ENCODE measurements around the gene EVX2.

Gene EVX2

DNA sequence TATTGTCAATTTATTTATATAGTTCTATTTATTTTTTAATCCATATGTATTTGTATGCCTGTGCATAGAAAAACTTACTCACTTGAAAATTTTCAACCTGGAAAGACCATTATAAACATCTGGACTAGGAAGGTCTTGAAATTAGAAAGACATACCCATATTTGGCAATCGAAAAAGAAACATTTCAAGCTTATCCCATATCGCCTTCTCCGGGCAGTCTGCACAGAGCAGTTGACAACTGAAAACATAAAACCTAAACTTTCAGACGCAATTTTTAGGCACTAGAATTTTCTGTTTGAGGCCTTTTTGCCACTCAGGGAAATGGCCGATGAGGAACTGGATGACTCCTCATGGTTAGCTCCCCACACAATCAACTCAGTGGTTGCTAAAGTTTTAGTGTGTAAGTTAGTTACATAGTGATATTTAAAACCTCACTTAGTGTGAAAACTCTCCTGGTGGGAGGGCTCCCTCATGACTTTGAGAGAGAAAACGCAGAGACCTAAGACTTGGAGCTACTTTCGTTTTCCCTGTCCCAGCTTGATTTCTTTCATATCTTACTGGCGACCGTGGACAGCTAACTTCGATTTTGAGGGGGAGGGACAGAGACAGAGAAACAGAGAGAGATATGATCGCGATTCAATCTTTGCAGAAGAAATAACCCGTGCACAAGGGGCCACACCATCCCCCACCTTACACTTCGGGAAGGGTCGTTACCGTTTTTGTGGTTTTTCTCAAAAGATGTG is 12.7 kb upstream of the EVX2 start:
- no peak for DNase-seq (ENCODE audit: low read depth, low spot score)

GRCh38 chr2:176095421-176095820 is 11.7 kb upstream of the EVX2 start:
- DNase-seq (ENCODE audit: low read depth, low spot score) = no peak

DNA sequence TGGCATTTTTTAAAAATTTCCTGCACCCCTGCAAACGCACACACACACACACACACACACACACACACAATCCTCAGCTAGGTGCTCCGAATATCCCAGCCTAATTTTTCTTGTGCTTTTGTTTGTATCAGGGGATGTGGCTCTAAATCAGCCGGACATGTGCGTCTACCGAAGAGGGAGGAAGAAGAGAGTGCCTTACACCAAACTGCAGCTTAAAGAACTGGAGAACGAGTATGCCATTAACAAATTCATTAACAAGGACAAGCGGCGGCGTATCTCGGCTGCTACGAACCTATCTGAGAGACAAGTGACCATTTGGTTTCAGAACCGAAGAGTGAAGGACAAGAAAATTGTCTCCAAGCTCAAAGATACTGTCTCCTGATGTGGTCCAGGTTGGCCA is 10.6 kb upstream of the EVX2 start:
- no peak for DNase-seq (ENCODE audit: low read depth, low spot score)

DNA sequence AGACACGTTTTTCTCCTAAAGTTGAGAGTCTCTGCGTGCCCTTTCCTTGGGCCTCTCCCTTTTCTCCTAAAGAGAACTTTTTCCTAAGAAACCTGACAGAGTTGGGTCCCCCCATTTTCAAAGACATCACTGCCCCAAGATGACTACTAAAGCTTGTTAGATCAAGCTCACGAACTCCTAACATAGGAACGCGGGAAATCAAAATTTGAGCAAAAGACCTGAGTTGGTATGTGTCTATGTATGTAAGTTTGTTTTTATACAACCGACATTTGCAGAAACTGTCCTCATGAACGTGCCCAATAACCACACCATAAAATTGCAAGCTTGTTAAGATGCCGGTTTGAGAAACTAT is 10.1 kb upstream of the EVX2 start:
- no peak for DNase-seq (ENCODE audit: low read depth, low spot score)

DNA sequence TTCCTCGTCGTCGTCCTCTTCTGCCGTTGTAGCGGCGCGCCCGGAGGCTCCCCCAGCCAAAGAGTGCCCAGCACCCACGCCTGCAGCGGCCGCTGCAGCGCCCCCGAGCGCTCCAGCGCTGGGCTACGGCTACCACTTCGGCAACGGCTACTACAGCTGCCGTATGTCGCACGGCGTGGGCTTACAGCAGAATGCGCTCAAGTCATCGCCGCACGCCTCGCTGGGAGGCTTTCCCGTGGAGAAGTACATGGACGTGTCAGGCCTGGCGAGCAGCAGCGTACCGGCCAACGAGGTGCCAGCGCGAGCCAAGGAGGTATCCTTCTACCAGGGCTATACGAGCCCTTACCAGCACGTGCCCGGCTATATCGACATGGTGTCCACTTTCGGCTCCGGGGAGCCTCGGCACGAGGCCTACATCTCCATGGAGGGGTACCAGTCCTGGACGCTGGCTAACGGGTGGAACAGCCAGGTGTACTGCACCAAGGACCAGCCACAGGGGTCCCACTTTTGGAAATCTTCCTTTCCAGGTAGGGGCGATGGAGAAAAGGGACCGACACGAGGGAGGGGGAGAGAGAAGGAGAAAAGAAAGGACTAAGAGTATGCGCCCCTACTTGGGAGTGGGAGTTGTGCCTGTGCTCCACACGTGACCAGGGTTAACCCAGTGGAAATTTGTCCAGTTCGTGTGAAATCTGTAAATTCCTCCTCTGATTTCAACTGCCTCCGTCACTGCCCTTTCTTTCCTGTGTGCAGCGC is 9.6 kb upstream of the EVX2 start:
- no peak for DNase-seq (ENCODE audit: low read depth, low spot score)

- DNase-seq (ENCODE audit: low read depth, low spot score) = no peak
These were observed 8.7 kb upstream of the EVX2 start, which contains the start of gene HOXD13 for GRCh38 chr2:176092270-176093144. HOXD13 (plus strand) TSS chr2:176092721; CDS start chr2:176092891, 170 bp downstream.

DNA sequence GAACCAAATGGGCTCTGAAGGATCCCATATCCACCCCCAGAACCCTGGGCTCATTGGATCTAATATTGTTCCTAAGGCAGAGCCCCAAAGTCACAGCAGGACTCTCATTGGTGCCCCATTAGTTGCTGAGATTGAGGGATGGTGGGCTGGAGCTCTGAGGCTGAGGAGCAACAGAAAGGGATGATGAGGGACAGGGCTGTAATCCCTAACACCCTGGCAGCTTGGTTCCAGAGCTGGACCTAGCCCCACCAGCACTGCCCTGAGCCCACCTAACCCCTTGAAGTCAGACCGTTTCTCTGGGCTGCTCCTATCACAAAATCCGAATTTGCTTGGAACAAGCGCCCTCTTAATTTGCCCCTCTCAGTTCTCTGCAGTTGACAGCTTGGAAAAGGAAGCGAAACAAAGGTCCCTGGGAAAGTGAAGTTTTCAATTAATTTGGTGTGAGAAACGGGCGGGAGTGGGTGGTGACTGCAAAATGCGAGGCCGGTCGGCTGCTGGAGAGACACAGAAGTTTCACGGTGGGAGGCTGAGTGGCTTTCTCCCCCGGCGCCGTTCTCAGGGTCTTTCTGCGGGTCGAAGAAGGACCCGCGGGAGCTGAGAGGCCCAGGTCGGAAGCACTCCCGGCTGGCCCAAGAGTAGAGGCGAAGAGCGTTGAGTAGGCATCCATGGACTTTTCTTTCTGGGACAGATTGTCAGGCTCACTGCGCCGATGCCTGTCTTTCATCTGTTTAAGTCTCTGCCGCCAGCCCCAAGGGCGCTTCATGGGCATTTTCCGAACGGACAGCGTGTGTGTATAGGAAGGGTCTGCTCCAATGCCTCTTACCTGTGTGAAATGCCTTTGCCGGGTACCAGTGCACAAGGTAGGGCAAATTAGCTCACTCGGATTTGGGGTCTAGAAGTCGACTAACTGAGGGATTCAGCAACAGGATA is 7.8 kb upstream of the EVX2 start:
- no peak for DNase-seq (ENCODE audit: low read depth, low spot score)

- no peak for DNase-seq (ENCODE audit: low read depth, low spot score)
These were observed 7.1 kb upstream of the EVX2 start for GRCh38 chr2:176090862-176091261.

DNA sequence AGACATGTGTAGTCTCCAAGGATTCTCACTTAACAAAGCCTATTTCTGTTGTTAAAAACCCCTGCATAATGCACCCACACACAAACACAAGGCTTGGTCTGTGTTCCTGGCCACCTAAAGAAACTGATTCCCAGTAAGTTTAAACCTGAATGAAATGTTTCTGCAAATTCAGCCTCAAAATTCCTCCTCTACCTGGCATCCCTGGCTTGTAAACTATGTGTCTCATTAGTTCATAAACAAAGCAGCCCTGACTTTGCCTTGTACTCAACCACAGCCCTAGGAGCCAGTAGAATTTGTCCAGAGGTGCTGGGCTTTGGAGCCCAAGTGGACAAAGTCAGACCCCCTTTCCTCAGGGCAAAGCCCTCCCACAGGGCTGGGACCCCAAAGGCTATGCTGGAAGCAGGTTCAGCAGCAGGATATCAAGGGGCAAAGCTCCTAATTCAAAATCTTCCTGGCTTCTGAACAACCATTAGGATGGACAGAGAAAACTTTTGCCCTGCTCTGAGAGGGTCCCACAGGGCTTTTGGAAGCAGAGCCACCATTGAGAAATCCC is 6.2 kb upstream of the EVX2 start:
- DNase-seq (ENCODE audit: low read depth, low spot score) = no peak

- DNase-seq (ENCODE audit: low read depth, low spot score) = no peak
These were observed 5.4 kb upstream of the EVX2 start for GRCh38 chr2:176088937-176089842.

- no peak for DNase-seq (ENCODE audit: low read depth, low spot score)
These were observed 4.5 kb upstream of the EVX2 start for GRCh38 chr2:176088048-176088936.

- no peak for DNase-seq (ENCODE audit: low read depth, low spot score)
These were observed 3.7 kb upstream of the EVX2 start for GRCh38 chr2:176087330-176088047.

DNA sequence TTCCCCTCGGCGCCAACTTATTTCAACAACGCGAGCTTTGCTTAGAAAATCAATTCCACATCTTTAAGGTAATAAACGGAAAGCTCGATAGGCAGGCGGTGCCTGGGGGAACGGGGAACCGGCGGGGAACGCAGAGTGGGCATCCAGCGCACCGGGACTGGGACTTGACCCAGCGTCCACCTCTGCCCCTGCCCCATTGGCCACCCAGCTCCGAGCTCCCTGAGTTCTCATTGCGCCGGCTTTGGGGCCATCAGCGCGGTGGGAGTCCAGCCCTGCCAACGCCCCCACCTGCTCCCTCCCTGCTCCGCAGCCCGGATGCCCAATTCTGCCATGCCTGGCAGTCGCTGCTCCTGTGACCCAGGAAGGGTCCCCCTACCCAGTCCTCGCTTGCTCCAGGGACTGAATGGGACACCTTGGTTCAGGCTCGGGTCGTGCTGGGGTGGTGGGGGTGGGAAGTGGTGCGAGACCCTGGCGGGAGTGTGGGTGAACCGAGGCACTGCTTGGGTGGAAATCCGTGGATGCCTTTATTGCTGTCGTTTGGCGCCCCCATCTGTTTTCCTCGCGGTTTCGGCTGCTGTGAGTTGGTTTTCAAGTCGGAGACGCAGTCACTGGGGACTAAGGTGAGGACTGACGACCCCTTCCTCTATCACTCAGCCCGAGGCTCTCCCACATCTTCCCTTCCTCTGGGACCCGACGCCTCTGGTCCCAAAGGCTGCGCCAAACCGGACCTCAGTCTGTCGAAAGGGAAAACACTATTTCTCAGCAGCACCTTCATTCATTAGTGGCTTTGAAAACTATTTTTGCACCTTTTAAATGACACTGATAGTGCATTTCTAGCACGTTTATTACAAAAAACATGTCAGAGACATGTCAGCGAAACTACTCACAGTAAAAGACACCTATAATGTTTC is 2.4 kb upstream of the EVX2 start:
- no peak for DNase-seq (ENCODE audit: low read depth, low spot score)

DNA sequence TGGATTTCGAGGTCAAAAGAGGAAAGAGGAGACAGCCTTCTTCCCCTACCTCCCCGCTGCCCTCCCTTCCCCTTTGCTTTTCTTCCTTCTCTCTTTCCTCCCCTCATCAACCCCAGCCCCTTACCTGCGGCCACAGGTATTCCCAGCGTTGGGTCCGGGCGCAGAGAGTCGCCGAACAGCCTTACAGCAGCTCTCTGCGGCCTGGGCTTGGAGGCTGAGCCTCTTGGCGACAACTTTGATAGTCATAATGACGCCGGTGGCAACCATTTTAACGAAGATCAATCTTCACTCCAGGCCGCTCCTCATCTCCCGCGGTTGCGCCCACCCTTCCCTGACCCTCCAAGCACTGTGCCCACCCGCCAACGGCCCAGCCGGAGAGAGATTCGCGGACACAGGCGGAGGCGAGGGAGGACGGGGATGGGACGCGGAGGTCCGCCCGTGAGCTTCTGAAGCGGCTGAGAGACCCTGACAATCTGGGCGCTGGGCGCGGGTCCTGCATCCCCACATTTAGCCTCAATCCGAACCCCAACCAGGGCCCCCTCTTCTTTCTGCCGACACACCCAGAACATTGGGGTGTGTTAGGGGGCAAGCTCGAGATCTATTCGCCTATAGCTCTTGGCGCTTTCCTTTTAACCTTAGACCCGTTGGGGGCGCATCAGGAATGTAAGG is 1.5 kb upstream of the EVX2 start:
- DNase-seq (ENCODE audit: low read depth, low spot score) = no peak

DNA sequence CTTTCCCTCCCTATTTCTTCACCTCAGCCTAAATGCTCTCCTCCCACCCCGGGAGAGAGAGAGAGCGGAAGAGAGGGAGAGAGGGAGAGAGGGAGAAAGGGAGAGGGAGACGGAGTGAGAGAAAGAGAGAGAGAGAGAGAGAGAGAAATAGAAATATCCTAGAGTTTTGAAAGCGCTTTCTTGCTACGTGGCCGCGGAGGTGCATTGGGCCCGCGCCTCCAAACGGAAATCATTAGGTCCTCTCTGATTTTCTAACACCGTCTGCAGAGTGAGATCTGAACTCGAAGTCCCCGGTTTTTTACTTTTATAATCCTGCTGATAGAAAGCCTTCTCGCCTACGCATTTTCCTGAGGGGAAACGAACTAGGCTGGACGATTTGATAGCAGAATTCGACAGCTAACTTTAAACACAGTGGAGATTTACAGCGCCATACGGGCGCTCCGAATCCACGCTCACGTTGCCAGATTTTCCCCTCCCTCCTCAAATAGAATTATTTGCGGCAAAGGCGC is 903 bp upstream of the EVX2 start:
- DNase-seq (ENCODE audit: low read depth, low spot score) = no peak

All from activated CD4-positive, CD25-positive, alpha-beta regulatory T cell treated with anti-CD3 and anti-CD28 coated beads, Interleukin-2, amount 50 U/mL, for 16 hours (primary cell).